Effector memory CD8-positive, alpha-beta T cell (primary cell): ENCODE measurements around the gene ZNF653.
A peak's percentile ranks its signal among the peaks of the same experiment; 100 is the strongest.

Source experiments
- ATAC-seq: fragments of 150-1000 bp; cut with Tn5 transposase; replicated peaks from 2 replicates; pipeline ENCODE4 v1.10.0; 2021; ENCODE audit warnings: mild to moderate bottlenecking, moderate library complexity
- DNase-seq, 3 experiments: peaks; one replicate each; pipeline ENCODE4 v3.0.0; 2021
- H3K27ac Mint-ChIP-seq, 2 donors: one replicate each; pipeline ENCODE4 v1.8.0; 2022; ENCODE audit warnings: mild to moderate bottlenecking in 2 of 2, mixed read lengths in 2 of 2, moderate library complexity in 2 of 2
- H3K27me3 Mint-ChIP-seq, 2 donors: one replicate each; pipeline ENCODE4 v1.8.0; 2022; ENCODE audit warnings: mixed read lengths in 2 of 2
- H3K36me3 Mint-ChIP-seq: one replicate; pipeline ENCODE4 v1.8.0; 2022; ENCODE audit warnings: mild to moderate bottlenecking, moderate library complexity, mixed read lengths; ENCODE audit not compliant: insufficient read depth
- H3K4me1 Mint-ChIP-seq, 2 donors: one replicate each; pipeline ENCODE4 v1.8.0; 2022; ENCODE audit warnings: low read depth in 2 of 2, mixed read lengths in 2 of 2
- H3K4me3 Mint-ChIP-seq, 2 donors: one replicate each; pipeline ENCODE4 v1.8.0; 2022; ENCODE audit warnings: mild to moderate bottlenecking in 2 of 2, mixed read lengths in 2 of 2, moderate library complexity in 2 of 2
- H3K9me3 Mint-ChIP-seq, 2 donors: one replicate each; pipeline ENCODE4 v1.8.0; 2022; ENCODE audit warnings: mixed read lengths in 2 of 2

The ZNF653 gene

DNA sequence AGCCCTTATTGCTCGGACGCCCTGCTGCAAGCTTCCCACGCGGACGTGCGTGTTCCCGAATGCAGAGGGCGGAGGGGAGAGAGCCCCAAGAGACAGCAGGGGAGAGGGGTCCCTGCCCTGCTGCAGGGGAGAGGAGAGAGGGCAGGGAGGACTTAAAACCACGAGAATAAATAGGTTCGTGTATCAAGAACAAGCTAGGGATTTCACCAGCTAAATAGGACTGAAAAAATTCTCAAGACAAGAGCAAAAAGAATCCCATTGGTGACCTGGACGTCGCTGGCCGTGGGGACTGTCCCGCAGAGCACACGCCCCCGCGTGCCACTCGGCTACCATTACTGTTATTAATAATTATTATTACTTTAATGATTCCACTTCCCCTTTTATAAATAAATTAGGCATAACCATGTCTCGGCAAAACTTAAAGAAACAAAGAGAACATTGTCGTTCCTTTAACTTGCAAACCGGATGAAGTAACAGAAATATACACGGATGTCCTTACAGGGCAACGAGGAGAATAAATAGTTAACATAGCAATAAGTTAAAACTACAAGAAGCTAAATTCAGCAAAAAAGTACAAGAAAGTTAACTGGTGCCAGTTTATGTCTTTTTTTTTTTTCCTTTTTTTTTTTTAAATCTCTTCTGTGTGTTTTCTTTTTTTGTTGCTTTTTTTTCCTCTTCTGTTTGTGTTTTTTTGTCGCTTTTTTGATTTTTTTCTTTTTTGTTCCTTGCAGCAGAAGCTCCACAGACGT lies 53.6 kb downstream of the ZNF653 start:
- ATAC-seq = no peak
- Mint-ChIP-seq H3K9me3 (no peaks in the 10 kb centered on the region), H3K4me3 (no peak overlapping the region), H3K36me3 (peaks cover 8% of the 10 kb centered on the region), H3K27ac (peak overlapping the region; percentile 25 to 46), H3K4me1 (no peaks in the 10 kb centered on the region), H3K27me3 (no peaks in the 10 kb centered on the region)
- DNase-seq = no peak

DNA sequence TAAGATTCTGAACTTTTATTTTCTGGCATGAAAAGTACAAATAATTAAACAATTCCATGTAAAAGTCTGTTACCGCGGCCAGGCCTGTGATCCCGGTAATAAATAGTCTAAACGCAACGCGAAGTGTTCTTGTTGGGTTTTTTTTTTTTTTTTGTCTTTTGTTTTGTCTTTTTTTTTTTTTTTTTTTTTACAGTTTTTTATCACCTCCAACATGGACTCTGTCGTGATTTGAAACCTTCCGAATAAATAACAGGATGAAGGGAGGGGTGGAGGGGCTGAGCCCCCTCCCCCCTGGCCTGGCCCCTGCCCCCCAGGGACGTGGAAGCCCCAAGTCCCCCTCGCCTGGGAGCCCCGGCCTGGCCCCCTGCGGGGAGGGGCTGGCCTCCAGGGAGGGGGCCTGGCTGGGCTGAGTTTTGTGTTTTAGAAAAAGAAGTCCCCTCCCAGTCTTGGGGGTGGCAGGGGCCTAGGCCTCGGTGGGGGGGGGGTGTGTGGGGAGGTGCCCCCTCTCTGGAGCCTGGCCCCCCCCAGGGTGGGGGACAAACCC lies 54.2 kb downstream of the ZNF653 start:
- Mint-ChIP-seq H3K4me3 (no peak overlapping the region), H3K27ac (no peak overlapping the region), H3K4me1 (no peaks in the 10 kb centered on the region), H3K27me3 (no peaks in the 10 kb centered on the region), H3K36me3 (peaks cover 8% of the 10 kb centered on the region), H3K9me3 (no peaks in the 10 kb centered on the region)
- ATAC-seq (no peak), DNase-seq (no peak)

DNA sequence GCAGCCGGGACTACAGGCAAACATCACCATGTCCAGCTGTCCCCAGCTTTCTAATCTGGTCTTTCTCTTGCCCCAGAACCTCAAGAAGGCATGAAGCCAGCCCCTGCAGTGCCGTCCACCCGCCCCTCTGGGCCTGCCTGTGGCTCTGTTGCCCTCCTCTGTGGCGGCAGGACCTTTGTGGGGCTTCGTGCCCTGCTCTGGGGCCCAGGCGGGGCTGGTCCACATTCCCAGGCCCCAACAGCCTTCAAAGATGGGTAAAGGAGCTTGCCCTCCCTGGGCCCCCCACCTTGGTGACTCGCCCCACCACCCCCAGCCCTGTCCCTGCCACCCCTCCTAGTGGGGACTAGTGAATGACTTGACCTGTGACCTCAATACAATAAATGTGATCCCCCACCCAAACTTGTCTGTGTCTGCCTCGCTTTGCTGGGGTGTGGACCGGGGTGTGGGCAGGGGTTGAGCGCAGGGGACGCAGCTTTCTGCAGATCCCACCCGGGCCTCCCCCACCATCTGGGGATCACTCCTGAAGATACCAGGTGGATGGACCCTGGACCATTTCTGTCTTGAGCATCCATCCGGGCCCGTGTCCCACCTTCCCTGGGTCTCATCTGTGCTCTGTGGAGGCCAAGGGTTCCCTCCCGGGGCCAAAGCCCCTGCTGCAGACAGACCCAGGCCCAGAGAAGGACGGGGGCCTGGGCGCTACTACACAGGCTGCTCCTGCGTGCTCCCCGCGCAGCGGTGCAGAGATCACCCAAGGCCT lies 54.9 kb downstream of the ZNF653 start:
- DNase-seq = no peak
- no peak for ATAC-seq
- H3K36me3 Mint-ChIP-seq = peaks cover 8% of the 10 kb centered on the region
- H3K4me3 Mint-ChIP-seq = no peak overlapping the region
- H3K27ac Mint-ChIP-seq = no peak overlapping the region
- H3K4me1 Mint-ChIP-seq = no peaks in the 10 kb centered on the region
- H3K27me3 Mint-ChIP-seq = no peaks in the 10 kb centered on the region
- no peaks in the 10 kb centered on the region for H3K9me3 Mint-ChIP-seq

DNA sequence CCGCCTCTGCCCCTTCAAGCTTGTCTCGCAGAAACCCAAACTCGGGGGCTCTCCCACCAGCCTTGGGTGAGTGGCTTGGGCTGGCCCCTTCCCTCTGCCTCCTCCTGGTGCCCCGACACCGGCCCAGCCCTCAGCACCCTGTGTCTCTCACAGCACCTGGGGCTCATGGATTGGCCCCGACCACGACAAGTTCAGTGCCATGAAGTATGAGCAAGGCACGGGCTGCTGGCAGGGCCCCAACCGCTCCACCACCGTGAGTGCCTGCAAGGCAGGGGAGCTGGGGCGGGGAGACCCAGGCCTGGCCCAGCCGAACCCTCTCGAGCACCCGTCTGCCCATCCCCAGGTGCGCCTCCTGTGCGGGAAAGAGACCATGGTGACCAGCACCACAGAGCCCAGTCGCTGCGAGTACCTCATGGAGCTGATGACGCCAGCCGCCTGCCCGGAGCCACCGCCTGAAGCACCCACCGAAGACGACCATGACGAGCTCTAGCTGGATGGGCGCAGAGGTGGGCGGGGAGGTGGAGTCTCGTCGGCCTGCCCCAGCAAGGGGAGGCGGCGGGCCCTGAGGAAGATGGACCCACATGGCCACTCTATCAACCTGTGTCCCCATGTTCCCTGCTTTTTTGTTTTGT lies 56.6 kb downstream of the ZNF653 start:
- DNase-seq (no peak), ATAC-seq (no peak)
- Mint-ChIP-seq H3K27ac (no peak overlapping the region), H3K36me3 (peaks cover 14% of the 10 kb centered on the region), H3K4me3 (no peak overlapping the region), H3K9me3 (no peaks in the 10 kb centered on the region), H3K4me1 (peaks cover 1 to 2% of the 10 kb centered on the region in 2 donors), H3K27me3 (no peaks in the 10 kb centered on the region)

DNA sequence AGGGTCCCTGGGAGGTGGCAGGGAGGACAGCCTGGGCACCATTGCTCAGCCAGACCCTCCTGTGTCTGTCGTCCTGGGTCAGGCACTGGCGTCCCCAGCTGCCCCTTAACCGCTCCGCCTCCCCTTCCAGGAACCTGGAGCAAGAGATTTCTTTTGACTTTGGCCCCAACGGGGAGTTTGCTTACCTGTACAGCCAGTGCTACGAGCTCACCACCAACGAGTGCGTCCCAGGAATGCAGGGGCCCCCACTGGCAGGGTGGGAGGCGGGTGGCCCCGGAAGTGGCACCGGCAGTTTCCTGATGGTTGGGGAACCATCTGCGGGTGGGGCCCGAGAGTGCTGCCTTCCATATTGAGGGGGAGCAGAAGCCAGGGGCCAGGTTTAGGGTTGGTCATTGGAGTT lies 57.2 kb downstream of the ZNF653 start:
- Mint-ChIP-seq H3K27ac (no peak overlapping the region), H3K4me1 (peaks cover 3% of the 10 kb centered on the region in 2 donors), H3K36me3 (peaks cover 18% of the 10 kb centered on the region), H3K4me3 (no peak overlapping the region), H3K27me3 (no peaks in the 10 kb centered on the region), H3K9me3 (no peaks in the 10 kb centered on the region)
- ATAC-seq (no peak), DNase-seq (no peak)

DNA sequence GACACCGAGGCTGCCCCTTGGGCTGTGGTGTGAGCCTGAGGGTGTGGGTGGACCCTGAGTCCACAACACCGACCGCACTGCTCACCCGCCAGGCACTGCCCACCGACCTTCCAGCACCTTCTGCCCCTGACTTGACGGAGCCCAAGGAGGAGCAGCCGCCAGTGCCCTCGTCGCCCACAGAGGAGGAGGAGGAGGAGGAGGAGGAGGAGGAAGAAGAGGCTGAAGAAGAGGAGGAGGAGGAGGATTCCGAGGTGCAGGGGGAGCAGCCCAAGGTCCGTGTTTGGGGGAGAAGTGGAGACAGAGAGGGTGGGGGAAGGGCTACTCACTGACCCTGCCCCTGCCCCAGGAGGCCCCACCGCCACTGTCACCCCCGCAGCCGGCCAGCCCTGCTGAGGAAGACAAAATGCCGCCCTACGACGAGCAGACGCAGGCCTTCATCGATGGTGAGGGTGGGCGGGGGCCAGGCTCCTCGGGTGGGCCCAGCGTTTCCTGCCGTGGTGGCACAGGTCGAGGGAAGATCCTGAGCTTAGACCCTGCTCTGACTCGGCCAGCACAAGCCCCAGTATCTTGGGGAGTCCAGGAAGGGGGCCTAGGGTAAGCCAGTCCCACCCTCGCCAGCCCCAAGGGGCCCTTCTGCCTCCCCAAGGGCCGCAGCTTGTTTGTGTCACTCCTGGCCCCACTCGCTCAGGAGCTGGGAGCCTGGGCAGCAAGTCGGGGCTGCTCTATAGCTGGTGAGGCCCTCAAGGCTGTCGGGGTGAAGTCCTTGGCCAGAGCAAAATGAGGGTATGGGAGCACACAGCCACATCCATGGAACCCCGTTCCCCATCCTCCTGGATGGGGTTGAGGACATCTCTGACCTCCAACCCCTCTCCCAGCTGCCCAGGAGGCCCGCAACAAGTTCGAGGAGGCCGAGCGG lies 58.0 kb downstream of the ZNF653 start:
- no peak for ATAC-seq
- no peak for DNase-seq
- Mint-ChIP-seq H3K9me3 (no peaks in the 10 kb centered on the region), H3K27ac (no peak overlapping the region), H3K4me1 (peaks cover 3% of the 10 kb centered on the region in 2 donors), H3K27me3 (no peaks in the 10 kb centered on the region), H3K4me3 (no peak overlapping the region), H3K36me3 (peaks cover 18% of the 10 kb centered on the region)

DNA sequence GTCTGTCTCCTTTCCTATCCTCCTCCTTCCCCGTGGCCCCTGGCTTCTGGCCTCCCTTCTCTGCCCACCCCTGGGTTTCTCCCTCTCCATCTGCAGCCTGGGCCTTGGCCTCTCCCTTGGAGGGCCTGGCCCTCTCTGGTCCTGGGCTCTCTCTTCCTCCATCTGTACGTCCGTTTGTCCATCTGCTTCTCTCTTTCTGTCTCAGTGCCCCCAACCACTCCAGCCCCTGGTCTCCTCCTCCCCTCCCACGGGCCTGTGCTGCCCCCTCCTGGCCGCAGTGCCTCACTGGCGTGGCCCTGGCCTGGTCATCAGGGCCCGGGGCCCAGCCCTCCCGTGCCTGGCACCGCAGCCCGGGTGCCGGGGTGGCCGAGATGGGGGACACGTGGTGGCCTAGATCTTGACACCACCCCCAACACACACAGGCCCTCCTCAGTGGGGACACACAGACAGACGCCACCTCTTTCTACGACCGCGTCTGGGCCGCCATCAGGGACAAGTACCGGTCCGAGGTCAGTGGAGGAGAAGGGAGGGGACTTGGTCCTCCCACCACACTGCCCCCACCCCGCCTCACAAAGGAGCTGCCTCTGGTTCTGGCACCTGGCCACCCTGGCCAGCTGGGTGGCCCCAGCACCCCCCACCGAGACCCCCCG lies 58.9 kb downstream of the ZNF653 start:
- Mint-ChIP-seq H3K9me3 (no peaks in the 10 kb centered on the region), H3K27ac (no peak overlapping the region), H3K4me3 (no peak overlapping the region), H3K4me1 (peaks cover 7 to 8% of the 10 kb centered on the region in 2 donors), H3K36me3 (peaks cover 23% of the 10 kb centered on the region), H3K27me3 (no peaks in the 10 kb centered on the region)
- peak; percentile 42 for ATAC-seq
- peak; percentile 32 to 48 (median 39) for DNase-seq

DNA sequence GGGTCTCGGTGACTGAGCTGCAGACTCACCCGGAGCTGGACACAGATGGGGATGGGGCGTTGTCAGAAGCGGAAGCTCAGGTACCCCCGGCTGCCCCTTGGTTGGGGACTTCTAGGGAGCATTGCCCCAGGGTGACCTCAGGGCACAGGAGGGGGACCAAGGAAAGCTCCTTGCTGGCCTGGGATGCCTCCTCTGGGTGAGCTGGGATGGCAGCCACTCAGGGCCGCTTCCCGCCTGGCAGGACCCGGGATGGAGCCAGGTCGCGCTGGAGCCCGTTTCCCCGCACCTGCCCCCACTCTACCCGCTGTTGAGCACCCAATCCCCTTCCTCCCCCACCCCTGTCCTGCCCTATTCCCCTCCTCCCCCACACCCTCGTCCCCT lies 59.4 kb downstream of the ZNF653 start:
- no peak for ATAC-seq
- Mint-ChIP-seq H3K4me1 (peaks cover 8 to 9% of the 10 kb centered on the region in 2 donors), H3K4me3 (no peak overlapping the region), H3K36me3 (peaks cover 24% of the 10 kb centered on the region), H3K27ac (no peak overlapping the region), H3K9me3 (no peaks in the 10 kb centered on the region), H3K27me3 (no peaks in the 10 kb centered on the region)
- no peak for DNase-seq

DNA sequence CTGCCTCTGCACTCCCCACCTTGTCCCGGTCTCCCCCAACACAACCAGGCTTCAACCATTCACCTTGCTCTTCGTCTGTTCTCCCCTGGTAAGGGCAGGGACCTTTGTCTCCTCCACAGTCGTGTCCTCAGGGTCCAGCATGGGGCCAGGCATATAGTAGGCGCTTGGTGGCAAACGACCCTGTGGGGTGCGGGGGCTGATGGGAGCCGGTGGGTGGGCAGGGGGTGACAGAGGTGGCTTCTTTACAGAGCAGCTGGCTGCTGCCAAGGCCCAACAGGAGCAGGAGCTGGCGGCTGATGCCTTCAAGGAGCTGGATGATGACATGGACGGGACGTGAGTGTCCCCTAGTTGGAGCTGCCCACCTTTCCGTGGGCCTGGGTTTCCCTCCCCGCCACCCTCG lies 60.5 kb downstream of the ZNF653 start:
- DNase-seq = no peak
- Mint-ChIP-seq H3K27me3 (no peaks in the 10 kb centered on the region), H3K27ac (peak overlapping the region in 1 of 2 donors; percentile 23), H3K36me3 (peaks cover 31% of the 10 kb centered on the region), H3K4me3 (no peak overlapping the region), H3K4me1 (peaks cover 13 to 14% of the 10 kb centered on the region in 2 donors), H3K9me3 (no peaks in the 10 kb centered on the region)
- no peak for ATAC-seq

DNA sequence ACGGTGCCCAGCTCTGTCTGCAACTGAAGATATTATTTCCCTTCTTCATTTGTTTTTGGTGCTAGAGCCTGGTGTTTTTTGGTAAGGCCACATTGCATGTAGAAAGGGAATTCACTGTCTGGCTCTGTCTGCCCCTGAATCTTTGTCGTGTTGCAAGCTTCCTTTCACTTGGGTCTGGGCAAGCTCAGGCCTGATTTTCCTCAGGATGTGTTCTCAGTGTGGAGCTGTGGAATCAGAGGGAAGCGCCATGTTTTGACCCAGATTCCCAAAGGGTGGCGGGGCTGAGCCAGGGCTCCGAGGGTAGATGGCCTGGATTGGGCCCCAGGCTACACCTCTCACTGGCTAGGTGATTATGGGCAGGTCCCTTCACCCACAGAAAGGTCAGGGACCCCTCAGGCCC lies 61.6 kb downstream of the ZNF653 start:
- H3K4me1 Mint-ChIP-seq = peaks cover 13 to 14% of the 10 kb centered on the region in 2 donors
- no peak overlapping the region for H3K4me3 Mint-ChIP-seq
- H3K36me3 Mint-ChIP-seq = peaks cover 34% of the 10 kb centered on the region
- peak overlapping the region in 1 of 2 donors; percentile 31 for H3K27ac Mint-ChIP-seq
- ATAC-seq (no peak), DNase-seq (no peak)
- no peaks in the 10 kb centered on the region for H3K9me3 Mint-ChIP-seq
- H3K27me3 Mint-ChIP-seq = no peaks in the 10 kb centered on the region

DNA sequence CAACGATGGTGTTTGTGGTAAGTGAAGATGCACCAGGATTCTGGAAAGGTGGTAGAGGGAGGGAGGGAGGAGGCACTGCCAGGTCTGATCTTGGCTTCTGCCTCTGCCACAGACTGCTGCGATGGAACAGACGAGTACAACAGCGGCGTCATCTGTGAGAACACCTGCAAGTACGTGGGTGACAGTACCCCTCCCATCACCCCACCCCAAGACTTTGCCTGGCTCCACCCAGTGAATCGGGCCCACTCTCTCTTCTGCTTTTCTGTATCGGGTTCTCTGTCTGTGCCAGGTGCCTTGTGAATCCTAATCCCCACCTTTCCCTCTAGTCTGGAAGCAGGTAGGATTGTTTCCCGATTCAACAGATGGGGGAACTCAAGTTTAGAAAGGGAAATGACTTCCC lies 67.7 kb downstream of the ZNF653 start:
- peaks cover 50% of the 10 kb centered on the region for H3K36me3 Mint-ChIP-seq
- H3K9me3 Mint-ChIP-seq = no peaks in the 10 kb centered on the region
- H3K27me3 Mint-ChIP-seq = no peaks in the 10 kb centered on the region
- no peak overlapping the region for H3K27ac Mint-ChIP-seq
- peak overlapping the region; percentile 3 to 43 for H3K4me3 Mint-ChIP-seq
- DNase-seq = no peak
- no peak for ATAC-seq
- H3K4me1 Mint-ChIP-seq = peaks cover 28 to 29% of the 10 kb centered on the region in 2 donors

DNA sequence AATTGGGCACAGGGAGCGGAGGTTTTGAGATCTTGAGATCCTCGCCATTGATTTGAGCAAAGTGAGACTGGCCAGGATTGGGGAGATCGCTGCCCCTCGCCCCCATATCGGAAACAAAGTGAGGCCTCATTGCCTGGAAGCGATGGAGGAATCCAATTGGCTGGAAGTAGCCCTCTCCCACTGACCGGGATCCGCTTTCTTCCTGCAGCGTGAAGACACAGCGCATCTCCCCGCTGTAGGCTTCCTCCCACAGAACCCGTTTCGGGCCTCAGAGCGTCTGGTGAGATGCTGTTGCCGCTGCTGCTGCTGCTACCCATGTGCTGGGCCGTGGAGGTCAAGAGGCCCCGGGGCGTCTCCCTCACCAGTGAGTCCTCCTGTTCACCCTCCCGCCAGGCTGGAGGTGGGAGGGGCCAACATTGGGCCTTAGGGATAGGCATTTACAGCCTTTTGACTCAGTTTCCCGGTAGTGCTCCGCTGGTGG lies 69.8 kb downstream of the ZNF653 start:
- no peak for ATAC-seq
- H3K36me3 Mint-ChIP-seq = peaks cover 40% of the 10 kb centered on the region
- peak overlapping the region; percentile 98 for H3K4me3 Mint-ChIP-seq
- peaks cover 21% of the 10 kb centered on the region in 2 donors for H3K4me1 Mint-ChIP-seq
- peak in 1 of 3 experiments; percentile 18 for DNase-seq
- H3K27ac Mint-ChIP-seq = peak overlapping the region; percentile 95
- H3K9me3 Mint-ChIP-seq = no peaks in the 10 kb centered on the region
- peaks cover 0 to under 1% of the 10 kb centered on the region in 2 donors for H3K27me3 Mint-ChIP-seq
